ENCODE measurements around the gene LDLRAD4.
A peak's percentile ranks its signal among the peaks of the same experiment; 100 is the strongest.

Gene LDLRAD4

GRCh38 chr18:13416208-13416607 lies 197.6 kb downstream of the LDLRAD4 start:
- DNase-seq = no peak

GRCh38 chr18:13416848-13417247 lies 198.3 kb downstream of the LDLRAD4 start:
- DNase-seq = no peak

- no peak for DNase-seq
These were observed 199.6 kb downstream of the LDLRAD4 start for GRCh38 chr18:13418013-13418710.

- DNase-seq = no peak
These were observed 202.6 kb downstream of the LDLRAD4 start for GRCh38 chr18:13420969-13421686.

GRCh38 chr18:13422541-13423147 lies 204.1 kb downstream of the LDLRAD4 start:
- DNase-seq = no peak

GRCh38 chr18:13423352-13423751 lies 204.8 kb downstream of the LDLRAD4 start:
- no peak for DNase-seq

GRCh38 chr18:13424363-13424762 lies 205.8 kb downstream of the LDLRAD4 start:
- no peak for DNase-seq

GRCh38 chr18:13425357-13426091 lies 207.0 kb downstream of the LDLRAD4 start:
- DNase-seq = no peak

- DNase-seq = no peak
These were observed 208.8 kb downstream of the LDLRAD4 start for GRCh38 chr18:13427354-13427753.

GRCh38 chr18:13428319-13428718 lies 209.8 kb downstream of the LDLRAD4 start:
- no peak for DNase-seq

GRCh38 chr18:13429016-13429415 lies 210.5 kb downstream of the LDLRAD4 start:
- no peak for DNase-seq

GRCh38 chr18:13429884-13430510 lies 211.4 kb downstream of the LDLRAD4 start:
- DNase-seq = no peak

- DNase-seq = no peak
These were observed 212.1 kb downstream of the LDLRAD4 start for GRCh38 chr18:13430663-13431062.

- DNase-seq = no peak
These were observed 213.3 kb downstream of the LDLRAD4 start for GRCh38 chr18:13431886-13432285.

GRCh38 chr18:13433125-13433524 lies 214.6 kb downstream of the LDLRAD4 start:
- no peak for DNase-seq

GRCh38 chr18:13433685-13434084 lies 215.1 kb downstream of the LDLRAD4 start:
- DNase-seq = no peak

GRCh38 chr18:13434854-13435253 lies 216.3 kb downstream of the LDLRAD4 start:
- DNase-seq = no peak

- no peak for DNase-seq
These were observed 217.2 kb downstream of the LDLRAD4 start for GRCh38 chr18:13435586-13436333.

GRCh38 chr18:13436576-13436975 lies 218.0 kb downstream of the LDLRAD4 start:
- peak; percentile 40 for DNase-seq

- no peak for DNase-seq
These were observed 218.5 kb downstream of the LDLRAD4 start for GRCh38 chr18:13437034-13437433.

GRCh38 chr18:13437796-13438506 lies 219.4 kb downstream of the LDLRAD4 start:
- peak; percentile 52 for DNase-seq

All from stimulated activated CD4-positive, alpha-beta T cell treated with anti-CD3 and anti-CD28 coated beads, Interleukin-4, amount 100 ng/mL, for 1 hour (primary cell).